GM18502 (cell line): Measurements from ENCODE around the gene SOHLH2.

Source experiments
- ATAC-seq: cut with Tn5 transposase; IDR thresholded peaks from one replicate; pipeline ENCODE4 v1.9.1; 2021; ENCODE audit warnings: mild to moderate bottlenecking; ENCODE audit not compliant: unreplicated experiment, poor library complexity

The SOHLH2 gene

DNA sequence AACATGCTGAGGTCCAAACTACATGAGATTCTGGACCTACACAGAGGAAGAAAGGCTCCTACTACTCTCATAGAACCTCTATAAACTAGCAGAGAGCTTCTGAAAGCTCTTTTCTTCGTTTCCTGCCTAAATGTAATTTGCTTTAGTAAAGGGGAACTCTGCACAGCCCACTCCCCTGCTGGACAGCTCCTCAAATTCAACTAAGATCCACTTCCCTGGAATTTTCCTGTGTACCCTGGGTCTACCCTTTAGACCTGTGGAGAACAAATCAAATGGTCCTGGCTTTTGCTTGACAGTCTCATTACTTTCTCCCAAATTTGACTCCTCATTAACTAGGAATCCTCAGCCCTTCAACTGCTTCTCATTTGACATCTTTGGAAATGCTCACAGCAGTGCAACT lies 79.7 kb downstream of the SOHLH2 start:
- no peak for ATAC-seq

DNA sequence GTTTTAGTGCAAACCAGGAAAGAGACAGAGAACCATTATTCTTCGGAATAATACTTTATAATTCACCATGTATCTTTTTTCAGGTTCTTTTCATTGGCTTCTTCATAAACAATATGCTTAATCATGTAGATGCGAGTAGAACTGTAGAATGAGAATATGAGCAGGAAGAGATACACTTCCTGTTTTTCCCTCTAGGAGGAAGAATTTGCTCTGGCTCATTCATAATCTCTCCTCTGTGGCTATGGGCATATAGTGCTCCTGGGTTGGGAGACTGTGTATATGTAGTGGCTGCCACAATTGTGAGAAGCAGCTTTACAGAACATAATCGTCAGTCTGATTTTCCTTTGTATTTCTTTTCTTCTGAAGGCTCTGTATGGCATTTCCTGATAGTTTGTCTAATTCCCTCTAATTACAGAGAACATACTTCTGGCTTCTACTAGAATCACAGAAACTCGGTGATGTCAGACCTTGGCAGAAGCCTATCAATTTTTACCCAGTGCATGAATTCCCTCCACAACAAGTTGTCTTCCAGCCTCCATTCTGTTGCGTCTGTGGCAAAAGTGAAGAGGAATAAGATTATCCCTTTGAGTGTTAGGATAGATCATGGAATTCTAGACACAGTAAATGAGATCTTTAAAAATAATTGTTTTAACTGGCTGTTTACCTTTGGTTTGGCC lies 80.3 kb downstream of the SOHLH2 start:
- no peak for ATAC-seq

DNA sequence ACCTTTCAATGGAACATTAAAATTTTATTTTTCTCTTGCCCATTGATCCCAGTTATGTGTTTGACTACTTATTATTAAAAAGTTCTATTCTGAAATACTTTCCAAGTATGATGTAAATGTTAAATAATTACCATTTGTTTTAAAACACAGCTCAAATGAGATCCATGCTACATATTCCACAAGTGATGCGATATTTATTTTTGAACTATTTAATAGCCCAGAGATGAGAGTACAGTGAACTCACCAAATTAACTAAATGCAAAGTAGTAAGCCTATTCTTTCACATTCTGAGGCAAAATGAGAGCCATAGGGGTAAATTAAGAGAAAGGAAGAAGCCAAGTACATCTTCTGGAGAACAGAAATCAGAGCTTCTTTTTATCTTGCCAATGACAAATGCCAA lies 82.0 kb downstream of the SOHLH2 start:
- ATAC-seq, result no peak

DNA sequence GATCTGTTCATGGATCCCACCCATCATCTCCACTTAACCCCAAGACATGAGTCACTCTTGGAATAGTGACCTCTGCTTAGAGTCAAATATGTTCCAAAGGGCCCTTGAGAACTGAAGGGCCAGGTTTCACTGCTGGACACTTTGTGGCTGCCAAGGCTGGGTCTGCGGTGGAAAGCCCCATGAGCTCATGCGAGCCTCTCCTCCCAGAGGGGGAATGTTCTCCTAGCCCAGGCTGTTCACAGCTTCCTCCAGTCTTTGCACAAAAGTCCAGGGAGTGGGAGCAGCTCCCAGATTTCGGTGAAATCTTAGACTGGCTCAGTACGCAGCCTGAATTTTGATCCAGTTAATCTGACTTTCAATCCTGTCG lies 82.4 kb downstream of the SOHLH2 start:
- no peak for ATAC-seq

DNA sequence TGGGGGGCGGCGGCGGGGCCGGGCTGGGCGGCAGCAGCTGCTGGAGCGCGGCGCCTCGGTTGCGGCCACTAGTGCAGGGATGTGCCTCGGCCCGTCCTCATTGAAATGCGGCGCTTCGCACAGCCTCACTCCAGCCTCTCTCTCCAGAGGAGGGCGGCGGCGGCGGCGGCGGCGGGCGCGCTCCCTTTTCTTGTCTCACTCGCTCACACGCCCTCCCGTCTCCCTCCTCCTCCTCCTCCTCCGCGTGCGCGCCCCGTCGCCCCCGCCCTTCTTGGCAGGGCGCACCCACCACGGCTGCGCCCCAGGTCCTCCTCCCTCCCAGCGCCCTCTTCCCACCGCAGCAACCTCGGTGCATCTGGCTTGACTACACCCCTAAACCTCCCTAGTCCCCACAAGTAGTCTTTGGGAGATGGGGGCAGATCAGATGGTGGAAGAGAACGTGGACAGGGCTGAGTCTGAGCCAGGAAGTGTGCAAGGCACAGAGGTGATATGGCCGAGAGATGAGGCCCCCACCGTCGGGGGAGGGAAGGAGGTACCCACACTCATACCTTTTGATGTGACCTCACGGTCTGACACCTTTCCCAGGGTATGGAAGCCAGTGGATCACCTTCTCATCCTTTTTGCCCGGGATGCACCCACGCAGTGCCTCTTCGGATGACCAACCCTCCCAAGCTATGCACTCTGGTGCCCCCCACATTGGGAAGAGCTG lies 83.0 kb downstream of the SOHLH2 start, which contains the start of gene DCLK1:
Gene DCLK1, minus strand, starts transcription at position 161 of the 709 bp plus-strand sequence.
- ATAC-seq, result no peak

DNA sequence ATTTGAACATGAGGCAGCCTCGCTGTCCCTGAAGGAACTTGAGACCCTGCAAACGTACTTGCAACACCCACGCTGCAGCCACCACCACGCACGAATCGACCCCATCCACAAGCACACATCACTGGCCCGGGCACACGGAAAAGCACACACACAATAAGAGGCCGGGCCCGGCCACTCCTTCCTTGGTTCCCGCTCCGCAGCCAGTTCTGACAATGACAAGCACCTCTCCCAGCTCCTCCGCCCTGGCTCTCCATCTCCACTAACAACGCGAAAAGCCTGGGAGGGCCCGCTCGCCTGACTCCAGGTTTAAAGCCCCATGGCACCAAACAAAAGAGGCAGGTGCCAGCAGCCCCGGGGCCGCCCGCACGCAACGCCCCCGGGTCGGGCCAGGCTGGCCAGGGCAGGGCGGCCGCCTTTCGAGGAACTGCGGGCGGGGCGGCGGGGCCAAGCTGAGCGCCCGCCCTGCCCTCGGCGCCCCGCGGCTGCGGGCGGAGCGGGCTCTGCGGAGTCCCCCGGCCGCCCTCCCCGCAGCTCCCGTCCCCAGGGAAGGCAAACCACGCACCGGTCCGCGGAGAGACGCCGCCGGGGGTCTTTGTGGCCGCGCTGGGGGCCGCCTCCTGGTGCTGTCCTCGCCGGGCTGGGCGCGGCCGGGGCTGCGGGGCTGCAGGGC lies 83.7 kb downstream of the SOHLH2 start:
- ATAC-seq, result no peak

DNA sequence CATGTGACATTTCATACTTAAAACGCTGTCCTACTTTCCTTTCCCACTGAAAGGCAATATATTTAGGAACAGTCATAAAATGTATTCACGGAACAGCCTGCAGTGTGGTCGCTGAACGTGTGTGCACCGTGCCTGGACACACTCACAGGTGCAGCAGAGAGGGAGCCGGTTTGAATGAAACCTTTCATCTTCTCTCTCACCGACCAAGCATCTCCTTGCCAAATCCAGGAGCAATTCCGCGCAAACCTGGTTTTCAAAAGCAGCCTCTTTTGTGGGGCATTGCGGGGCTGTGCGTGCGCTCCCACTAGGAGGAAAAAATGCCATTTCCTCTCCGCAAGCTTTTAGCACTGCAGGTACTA lies 84.2 kb downstream of the SOHLH2 start:
- ATAC-seq, result no peak

DNA sequence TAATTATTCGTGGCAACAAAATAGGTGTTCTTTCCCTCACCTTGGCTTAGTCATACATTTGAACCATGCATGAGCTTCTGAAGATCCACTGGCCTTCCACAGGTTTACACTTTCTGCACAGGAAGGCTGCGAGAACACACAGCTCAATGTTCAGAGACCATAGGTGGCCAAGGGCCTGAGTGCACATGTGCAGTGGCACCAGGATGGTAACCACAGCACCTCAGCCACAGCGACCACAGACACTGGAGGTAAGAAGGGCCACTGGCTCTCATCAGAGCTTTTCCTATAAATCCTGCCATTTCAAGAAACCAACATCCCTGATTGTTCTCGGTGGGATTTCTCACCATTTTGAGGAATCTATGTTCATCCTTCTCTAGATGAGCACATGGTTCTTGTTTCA lies 84.8 kb downstream of the SOHLH2 start:
- ATAC-seq, result no peak

DNA sequence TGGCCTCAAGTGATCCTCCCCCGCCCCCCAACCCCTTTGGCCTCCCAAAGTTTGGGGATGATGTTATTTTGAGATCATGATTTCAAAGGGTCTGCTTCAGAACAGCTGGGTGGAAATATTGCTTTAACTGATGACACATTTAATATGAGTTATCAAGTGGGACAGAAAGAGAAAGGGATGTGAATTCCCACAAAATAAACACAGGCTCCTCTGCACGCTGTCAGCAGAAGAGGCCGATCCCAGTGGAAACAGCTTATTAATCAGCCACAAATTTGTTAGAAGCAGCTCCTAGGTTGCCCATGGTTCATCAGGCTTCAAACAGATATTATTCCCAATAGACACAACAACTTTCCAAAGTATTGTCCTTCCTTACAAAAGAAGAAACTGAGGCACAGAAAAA lies 87.9 kb downstream of the SOHLH2 start:
- no peak for ATAC-seq

DNA sequence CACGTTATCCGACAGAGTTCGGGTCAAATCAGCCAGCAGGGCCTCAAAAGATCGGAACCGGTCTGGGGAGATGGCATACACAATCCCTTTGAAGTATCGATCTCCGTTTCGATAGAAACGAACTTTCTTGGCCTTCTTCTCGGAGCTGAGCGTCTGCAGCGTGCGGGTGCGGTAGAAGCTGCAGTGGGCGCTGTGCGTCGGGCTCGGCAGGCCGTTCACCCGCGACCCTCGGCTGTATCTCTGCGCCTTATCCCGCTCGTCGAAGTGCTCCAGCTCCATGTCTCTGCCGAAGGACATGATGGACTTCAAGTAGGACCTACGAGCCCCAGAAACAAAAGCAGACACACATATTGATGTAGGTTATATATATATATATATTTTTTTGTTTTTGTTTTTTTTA lies 88.5 kb downstream of the SOHLH2 start:
- ATAC-seq, result no peak

DNA sequence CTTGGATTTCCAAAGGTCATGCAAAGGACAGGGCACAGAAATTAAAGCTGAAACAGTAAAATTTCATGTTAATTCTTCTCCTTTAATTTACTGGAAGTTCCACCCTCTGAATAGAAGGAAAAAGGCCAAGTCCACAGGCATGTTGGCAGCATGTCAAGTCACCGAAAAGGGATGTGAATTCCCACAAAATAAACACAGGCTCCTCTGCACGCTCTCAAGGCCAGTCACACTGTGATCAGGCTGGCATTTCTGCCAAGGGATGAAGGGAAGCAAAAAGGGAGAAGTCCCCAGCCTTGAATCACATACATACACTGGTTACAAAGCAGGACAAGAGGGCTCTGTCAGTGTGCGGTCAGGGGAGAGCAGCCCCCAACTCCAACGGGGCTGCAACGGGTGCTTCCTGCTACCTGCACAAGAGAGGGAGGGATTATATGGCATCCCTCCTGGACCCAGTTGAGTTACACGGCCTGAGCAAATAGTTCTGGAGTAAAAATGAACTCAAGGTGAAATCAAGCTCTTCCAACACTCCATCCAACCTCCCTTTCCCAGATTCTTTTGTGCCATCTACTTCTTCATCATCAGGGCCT lies 90.0 kb downstream of the SOHLH2 start:
- ATAC-seq, result no peak
